SK-MEL-5 (cell line): ENCODE results near the gene LRRC3C. TPM values are rescaled to one million over a fixed set of nuclear protein-coding genes. Genes with fewer than 3 reads are reported as not detected.

ENCODE experiments used
- DNase-seq: peaks from one replicate; pipeline ENCODE4 v3.0.0-alpha.2; 2016; ENCODE audit warnings: low read depth, low spot score
- in situ Hi-C: cut with HindIII; loops from 2 replicates; pipeline ENCODE4 v1.10.0; 2016; ENCODE audit warnings: low sequenced_read_pairs, high pct_unique_total_duplicates, low pct_unique_long_range_greater_than_20kb
- total RNA-seq: library from RNA; depleted of rRNA; stranded (reverse); fragments of >200 nt; shearing (Covaris generic); gene quantifications from 2 replicates; pipeline ENCODE4 v1.2.3, GENCODE V29; 2014; rRNA removed

LRRC3C gene
- total RNA-seq, 1 experiment from 2014 or later: not detected

DNA sequence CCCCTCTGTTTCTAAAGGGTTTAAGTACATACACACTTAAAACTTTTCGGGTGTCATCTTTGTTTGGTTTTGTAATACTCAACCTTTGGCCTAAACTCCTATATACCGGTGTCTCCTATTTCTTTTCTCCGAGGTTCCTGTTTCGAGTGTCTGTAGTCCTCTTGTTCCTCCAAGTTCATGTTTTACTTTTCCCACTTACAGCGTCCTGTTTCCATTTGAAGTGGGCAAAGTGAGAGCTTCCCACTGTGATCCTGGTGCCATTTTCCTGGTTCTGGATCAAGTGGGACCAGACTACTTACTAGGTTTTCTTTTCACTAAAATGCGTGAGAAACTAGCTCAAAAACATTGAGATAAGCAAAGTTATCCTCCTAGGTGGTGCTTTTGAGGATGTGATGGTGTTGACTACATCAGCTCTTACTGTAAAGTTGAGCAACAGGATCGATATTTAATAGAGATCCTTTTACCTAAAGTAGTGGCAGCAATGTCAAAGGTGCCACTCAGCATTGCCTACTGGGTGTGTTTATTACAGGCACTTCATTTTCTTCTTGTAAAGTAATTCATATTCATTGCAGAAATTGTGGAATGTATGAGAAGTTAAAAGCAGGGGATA lies 54.3 kb downstream of the LRRC3C start:
- DNase-seq: no peak
- in situ Hi-C loops: loop anchor here (25.0 kb wide), 1 partner anchor 105 kb away; no protein-coding TSS in a partner anchor

DNA sequence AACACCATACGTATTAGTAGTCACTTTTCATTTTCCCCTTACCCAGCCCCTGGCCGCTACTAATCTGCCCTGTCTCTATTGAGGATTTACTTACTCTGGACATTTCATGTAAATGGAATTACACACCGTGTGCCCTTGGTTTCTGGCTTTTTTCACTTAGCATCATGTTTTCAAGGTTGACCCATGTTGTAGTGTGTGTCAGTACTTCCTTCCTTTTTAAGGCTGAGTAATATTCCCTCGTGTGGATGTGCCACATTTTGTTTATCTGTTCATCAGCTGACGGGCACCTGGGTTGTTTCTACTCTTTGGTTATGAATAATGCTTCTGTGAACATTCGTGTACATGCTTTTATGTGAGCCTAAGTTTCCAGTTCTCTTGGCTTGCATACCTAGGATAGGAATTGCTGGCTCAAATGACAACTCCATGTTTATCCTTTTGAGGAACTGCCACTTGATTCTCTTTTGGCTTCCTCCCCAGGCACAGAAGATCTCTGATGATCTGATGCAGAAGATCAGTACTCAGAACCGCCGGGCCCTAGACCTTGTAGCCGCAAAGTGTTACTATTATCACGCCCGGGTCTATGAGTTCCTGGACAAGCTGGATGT lies 60.8 kb downstream of the LRRC3C start:
- no peak for DNase-seq
- in situ Hi-C loops: loop anchor here (25.0 kb wide), 1 partner anchor 99 kb away; no protein-coding TSS in a partner anchor

- in situ Hi-C loops: loop anchor here (25.0 kb wide), 1 partner anchor 93 kb away; no protein-coding TSS in a partner anchor
- DNase-seq: no peak
These were observed 66.9 kb downstream of the LRRC3C start for GRCh38 chr17:39994448-39994847.

Other genes starting within 250 kb of the LRRC3C start
- gene PGAP3, start 239.7 kb upstream of the LRRC3C start, total RNA-seq: 6.6 and 7.2 TPM in 2 replicates
- gene ERBB2, start 227.7 kb upstream of the LRRC3C start, total RNA-seq: 11.9 and 12.4 TPM in 2 replicates
- 50.0 and 58.8 TPM in 2 replicates for gene MIEN1, start 197.2 kb upstream of the LRRC3C start, total RNA-seq
- 0.11 TPM in 1 of 2 replicates, not detected in the other for gene GRB7, start 189.8 kb upstream of the LRRC3C start, total RNA-seq
- gene IKZF3, start 63.4 kb upstream of the LRRC3C start, total RNA-seq: 0.08 and 0.35 TPM in 2 replicates
- gene ZPBP2, start 59.5 kb upstream of the LRRC3C start, total RNA-seq: not detected in 2 replicates
- 0.27 and 0.40 TPM in 2 replicates for gene GSDMB, start 9.1 kb upstream of the LRRC3C start, total RNA-seq
- 32.4 and 33.7 TPM in 2 replicates for gene ORMDL3, start 131 bp upstream of the LRRC3C start, total RNA-seq
- gene GSDMA, start 35.3 kb downstream of the LRRC3C start, total RNA-seq: not detected in 2 replicates
- 125 and 129 TPM in 2 replicates for gene PSMD3, start 53.1 kb downstream of the LRRC3C start, total RNA-seq
- gene CSF3, start 87.7 kb downstream of the LRRC3C start, total RNA-seq: not detected in 2 replicates
- 29.6 and 34.0 TPM in 2 replicates for gene MED24, start 126.7 kb downstream of the LRRC3C start, total RNA-seq
- 14.3 and 15.9 TPM in 2 replicates for gene THRA, start 135.2 kb downstream of the LRRC3C start, total RNA-seq
- gene NR1D1, start 172.9 kb downstream of the LRRC3C start, total RNA-seq: 2.1 and 2.4 TPM in 2 replicates
- gene MSL1, start 194.2 kb downstream of the LRRC3C start, total RNA-seq: 43.3 and 48.9 TPM in 2 replicates
- 26.4 and 32.0 TPM in 2 replicates for gene CASC3, start 212.8 kb downstream of the LRRC3C start, total RNA-seq
- gene RAPGEFL1, start 249.7 kb downstream of the LRRC3C start, total RNA-seq: 1.9 and 2.4 TPM in 2 replicates